Lower lobe of right lung (tissue), 2 donors: ENCODE data around the gene MEX3D. TPM values are rescaled to one million over a fixed set of nuclear protein-coding genes. Genes with fewer than 3 reads are reported as not detected.

Experiments used
- ATAC-seq, 2 donors: fragments of 200-7000 bp; cut with Tn5 transposase; one replicate each; pipeline ENCODE4 v1.9.1; 2020 to 2022; ENCODE audit warnings: mild to moderate bottlenecking in 2 of 2, moderate library complexity in 2 of 2
- DNase-seq: peaks from one replicate; pipeline ENCODE4 v3.0.0-alpha.2; 2020
- H3K27ac ChIP-seq: fragments of 200-600 bp; one replicate; pipeline ENCODE4 v1.8.0; 2022
- H3K27me3 ChIP-seq: fragments of 200-600 bp; one replicate; pipeline ENCODE4 v1.8.0; 2022; ENCODE audit warnings: low read depth
- H3K36me3 ChIP-seq: fragments of 200-600 bp; one replicate; pipeline ENCODE4 v1.8.0; 2022; ENCODE audit warnings: mild to moderate bottlenecking
- H3K4me1 ChIP-seq: fragments of 200-600 bp; one replicate; pipeline ENCODE4 v1.8.0; 2022
- H3K4me3 ChIP-seq: fragments of 200-600 bp; one replicate; pipeline ENCODE4 v1.8.0; 2022; ENCODE audit warnings: mild to moderate bottlenecking
- H3K9me3 ChIP-seq: fragments of 200-600 bp; one replicate; pipeline ENCODE4 v1.8.0; 2022
- CTCF ChIP-seq: fragments of 200-600 bp; IDR thresholded peaks from one replicate; pipeline ENCODE4 v1.8.0; 2022; ENCODE audit warnings: antibody characterized with exemption, mild to moderate bottlenecking
- intact Hi-C: fragments of 100-400 bp; cut with DNase I; formaldehyde crosslinking; loops from one replicate; pipeline ENCODE4 v1.11.0; 2022
- total RNA-seq: library from RNA; stranded (reverse); fragmentation: NEBNext Ultra II Directional; extraction: Animal tissue kit (Norgen Biotek cat#: 25700); gene quantifications from one replicate; pipeline ENCODE4 v1.2.1, GENCODE V29; 2021
- donor health status: DM: no; HTN: yes; CAD: no; lungs with severe emphysema.

MEX3D gene
- total RNA-seq, 1 donor from 2014 or later = 18.5 TPM

DNA sequence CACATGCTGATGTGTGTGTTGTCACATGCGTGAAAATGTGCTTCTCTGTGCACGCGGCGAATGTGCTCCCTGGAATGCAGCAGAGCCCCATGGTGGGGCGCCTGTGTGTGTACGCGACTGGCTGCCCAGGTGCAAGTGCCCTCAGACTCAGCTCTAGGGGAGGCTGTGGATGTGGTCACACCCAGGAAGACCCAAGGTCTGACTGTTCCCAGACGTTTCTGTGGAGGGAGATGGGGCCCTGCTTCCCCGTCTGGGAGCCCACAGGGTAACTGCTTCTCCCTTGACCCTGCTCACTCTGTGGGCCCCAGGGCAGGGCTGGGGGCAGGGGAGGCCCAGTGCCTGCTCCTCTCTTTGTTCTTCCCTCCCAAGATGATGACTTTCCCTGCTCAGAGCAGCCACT, 45.0 kb upstream of the MEX3D start:
- Histone ChIP-seq H3K36me3 (peaks cover 62% of the 10 kb centered on the region), H3K4me3 (no peak overlapping the region), H3K27me3 (no peaks in the 10 kb centered on the region), H3K4me1 (peaks cover 16% of the 10 kb centered on the region), H3K27ac (no peak overlapping the region), H3K9me3 (no peaks in the 10 kb centered on the region)
- ATAC-seq (no peak), DNase-seq (no peak)
- TF ChIP-seq CTCF = no peak
- intact Hi-C loops = no loop called here

DNA sequence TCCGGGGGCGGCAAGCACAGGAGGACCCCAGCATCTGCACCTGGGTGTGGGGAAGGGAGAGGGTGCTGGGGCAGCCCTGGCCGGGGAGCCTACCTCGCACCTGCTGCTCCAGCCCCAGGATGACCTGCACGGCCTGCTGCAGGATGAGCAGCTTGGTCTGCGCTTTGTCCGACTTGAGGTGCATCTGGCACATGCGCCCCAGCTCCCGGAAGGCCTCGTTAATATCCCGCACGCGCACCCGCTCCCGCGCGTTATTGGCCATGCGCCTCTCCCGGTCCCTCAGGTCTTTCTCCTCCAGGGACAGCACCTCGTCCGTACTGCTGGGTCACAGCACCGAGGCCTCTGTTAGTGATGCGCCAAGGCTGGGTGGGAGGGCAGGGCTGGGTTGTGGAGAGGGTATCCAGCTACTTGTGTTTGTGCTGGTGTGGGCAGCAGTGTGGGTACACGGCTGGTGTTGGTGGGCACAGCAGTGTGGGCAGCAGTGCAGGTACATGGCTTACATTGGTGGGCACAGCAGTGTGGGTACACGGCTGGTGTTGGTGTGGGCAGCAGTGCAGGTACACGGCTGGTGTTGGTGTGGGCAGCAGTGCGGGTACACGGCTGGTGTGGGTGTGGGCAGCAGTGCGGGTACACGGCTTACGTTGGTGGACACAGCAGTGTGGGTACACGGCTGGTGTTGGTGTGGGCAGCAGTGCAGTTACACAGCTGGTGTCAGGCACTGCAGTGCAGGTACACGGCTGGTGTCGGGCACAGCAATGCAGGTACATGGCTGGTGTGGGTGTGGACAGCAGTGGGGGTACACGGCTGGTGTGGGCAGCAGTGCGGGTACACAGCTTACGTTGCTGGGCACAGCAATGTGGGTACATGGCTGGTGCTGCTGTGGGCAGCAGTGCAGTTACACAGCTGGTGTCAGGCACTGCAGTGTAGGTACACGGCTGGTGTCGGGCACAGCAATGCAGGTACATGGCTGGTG, 44.3 kb upstream of the MEX3D start:
- no peak for DNase-seq
- ATAC-seq = no peak
- H3K9me3 ChIP-seq = no peaks in the 10 kb centered on the region
- H3K27me3 ChIP-seq = no peaks in the 10 kb centered on the region
- peaks cover 55% of the 10 kb centered on the region for H3K36me3 ChIP-seq
- no peak overlapping the region for H3K27ac ChIP-seq
- no peak overlapping the region for H3K4me3 ChIP-seq
- no peak for TF ChIP-seq CTCF
- H3K4me1 ChIP-seq = peaks cover 16% of the 10 kb centered on the region
- intact Hi-C loops = no loop called here

DNA sequence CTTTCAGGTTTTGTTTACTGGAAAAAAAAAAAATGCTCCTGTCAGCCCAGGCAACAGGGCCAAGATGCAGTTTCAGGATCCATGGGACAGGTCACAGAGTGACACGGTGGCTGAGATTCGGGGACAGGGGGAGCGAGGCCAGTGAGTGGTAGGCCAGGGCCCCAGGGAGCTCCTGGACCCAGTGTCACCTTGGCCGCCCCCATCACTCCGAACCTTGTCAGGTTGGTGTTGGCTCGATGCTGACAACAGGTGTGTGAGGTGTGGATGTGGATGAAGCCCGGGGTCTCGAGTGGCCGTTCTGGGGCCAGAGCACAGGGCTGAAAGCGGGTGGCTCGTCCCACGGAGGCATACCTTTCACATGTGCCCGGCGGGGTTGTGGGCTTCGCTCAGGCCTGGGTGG, 43.2 kb upstream of the MEX3D start:
- Histone ChIP-seq H3K36me3 (peaks cover 49% of the 10 kb centered on the region), H3K9me3 (no peaks in the 10 kb centered on the region), H3K4me3 (no peak overlapping the region), H3K4me1 (peaks cover 19% of the 10 kb centered on the region), H3K27ac (no peak overlapping the region), H3K27me3 (no peaks in the 10 kb centered on the region)
- ATAC-seq (no peak), DNase-seq (no peak)
- TF ChIP-seq CTCF = no peak
- intact Hi-C loops = no loop called here

DNA sequence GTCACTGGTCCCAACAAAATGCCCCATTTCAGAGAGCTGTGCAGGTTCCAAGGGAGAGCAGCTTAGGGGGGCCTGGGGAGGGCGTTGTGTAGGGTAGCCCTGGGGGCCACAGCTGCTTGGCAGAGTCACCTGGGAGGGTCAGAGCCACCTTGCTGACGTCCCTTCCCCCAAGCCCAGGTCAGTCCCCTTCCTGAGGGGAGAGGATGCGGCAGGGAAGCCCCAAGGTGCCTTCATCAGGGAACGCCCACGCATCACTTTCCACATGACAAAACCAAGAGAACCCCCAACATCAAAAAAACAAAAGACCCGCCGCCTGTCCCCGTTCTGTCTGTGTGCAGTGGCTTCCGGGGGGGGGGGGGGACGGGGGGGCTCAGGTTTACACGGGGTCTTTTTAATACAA, 42.5 kb upstream of the MEX3D start:
- ATAC-seq (no peak), DNase-seq (no peak)
- Histone ChIP-seq H3K27me3 (no peaks in the 10 kb centered on the region), H3K4me1 (peaks cover 27% of the 10 kb centered on the region), H3K27ac (no peak overlapping the region), H3K36me3 (peaks cover 42% of the 10 kb centered on the region), H3K4me3 (no peak overlapping the region), H3K9me3 (no peaks in the 10 kb centered on the region)
- no peak for TF ChIP-seq CTCF
- intact Hi-C loops = no loop called here

DNA sequence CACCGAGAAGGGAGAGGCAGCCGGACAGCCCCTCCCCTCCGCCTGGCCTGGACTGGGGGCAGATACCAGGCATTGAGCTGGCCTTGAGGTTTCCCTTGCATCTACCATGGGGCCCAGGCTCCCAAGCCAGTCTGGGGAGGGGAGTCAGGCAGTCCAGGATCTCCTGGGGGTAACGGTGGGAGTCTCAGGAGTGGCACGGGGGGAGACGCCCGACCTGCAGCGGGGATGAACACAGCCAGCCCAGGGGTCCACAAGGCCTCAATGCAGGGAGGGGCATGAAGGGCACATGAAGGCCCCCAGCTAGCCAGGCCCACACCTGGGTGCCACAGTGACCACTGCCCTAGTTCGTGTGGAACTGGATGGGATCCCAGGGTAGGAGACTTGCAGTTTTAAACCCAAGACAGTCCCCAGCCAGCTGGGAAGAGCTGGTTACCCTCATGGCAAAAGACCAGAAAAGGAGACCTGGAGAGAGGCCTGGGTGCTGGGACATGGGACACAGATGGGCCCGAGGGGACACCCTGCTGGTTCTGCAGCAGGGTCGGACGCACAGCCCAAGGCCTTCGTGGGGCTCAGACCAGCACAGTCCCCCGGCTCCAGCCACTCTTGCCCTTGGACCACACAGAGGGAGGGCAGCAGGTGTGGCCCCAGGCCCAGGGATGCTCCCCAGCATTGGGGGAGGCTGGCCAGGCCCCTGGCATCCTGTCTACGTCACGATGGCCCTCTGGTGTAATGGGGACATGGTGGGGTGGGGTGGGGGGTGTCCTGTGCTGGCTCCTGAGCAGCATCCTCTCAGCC, 41.8 kb upstream of the MEX3D start:
- Histone ChIP-seq H3K4me1 (peaks cover 28% of the 10 kb centered on the region), H3K9me3 (no peaks in the 10 kb centered on the region), H3K4me3 (no peak overlapping the region), H3K27ac (no peak overlapping the region), H3K27me3 (no peaks in the 10 kb centered on the region), H3K36me3 (peaks cover 35% of the 10 kb centered on the region)
- no peak for ATAC-seq
- intact Hi-C loops = no loop called here
- no peak for DNase-seq
- TF ChIP-seq CTCF = no peak
